ENCODE results near the gene CEP112. TPM values are rescaled to one million over a fixed set of nuclear protein-coding genes. Genes with fewer than 3 reads are reported as not detected.

The CEP112 gene
- total and polyA plus RNA-seq, 2 of the 8 experiments (the other 6 are each of a cell fraction or from before 2014, with no cell fraction given): 0.62 to 3.1 TPM

- H2BK12ac ChIP-seq (ENCODE audit: low read depth, low read length): no peak overlapping the region
- TF ChIP-seq GABPA (IDR thresholded peaks at IDR 0.05; ENCODE audit: borderline replicate concordance, insufficient read depth, low read length) (no peak), SP2 (IDR thresholded peaks at IDR 0.05; ENCODE audit: low read length) (no peak), BCL11A (IDR thresholded peaks at IDR 0.05; ENCODE audit: low read depth in 2 of 2, low read length in 2 of 2) (no peak), CBX8 (IDR thresholded peaks at IDR 0.05; ENCODE audit: borderline replicate concordance, low read depth, low read length) (no peak), SUZ12 (IDR thresholded peaks at IDR 0.05; ENCODE audit: low read length) (no peak), TAF1 (IDR thresholded peaks at IDR 0.05; ENCODE audit: low read depth, low read length) (no peak), SIX5 (IDR thresholded peaks at IDR 0.05; ENCODE audit: low read depth, low read length) (no peak), EZH2 (IDR thresholded peaks at IDR 0.05; ENCODE audit: low read depth, low read length, severe bottlenecking) (no peak), TEAD4 (IDR thresholded peaks at IDR 0.05; ENCODE audit: low read depth, low read length) (no peak), BACH1 (IDR thresholded peaks at IDR 0.05; ENCODE audit: low read length) (no peak), POU5F1 (IDR thresholded peaks at IDR 0.05; ENCODE audit: low read depth, low read length) (no peak), CEBPB (IDR thresholded peaks at IDR 0.05; ENCODE audit: low read depth, low read length) (no peak), MAFK (IDR thresholded peaks at IDR 0.05; ENCODE audit: low read depth, low read length) (no peak), RBBP5 (IDR thresholded peaks at IDR 0.05; ENCODE audit: borderline replicate concordance, low read depth, low read length) (no peak), CBX5 (IDR thresholded peaks at IDR 0.05; ENCODE audit: low read depth, low read length) (no peak), HDAC6 (IDR thresholded peaks at IDR 0.05; ENCODE audit: low read depth, low read length) (no peak), CHD1 (IDR thresholded peaks at IDR 0.05; ENCODE audit: low read depth, low read length) (no peak)
These were observed 361.6 kb downstream of the CEP112 start for GRCh38 chr17:65830356-65830755.

More at GRCh38 chr17:65830356-65830755, 361.6 kb downstream of the CEP112 start:
- no peak overlapping the region for H3K4me2 ChIP-seq (ENCODE audit: insufficient read depth in 1 of 2, low read depth in 2 of 2, low read length in 2 of 2)
- no peak overlapping the region for H2AFZ ChIP-seq (ENCODE audit: low read length)
- no peak overlapping the region for H3K23ac ChIP-seq (ENCODE audit: insufficient read length)
- H2BK20ac ChIP-seq (ENCODE audit: low read length): no peak overlapping the region
- no peak overlapping the region for H2BK5ac ChIP-seq (ENCODE audit: low read depth, low read length)
- no peak overlapping the region for H3K14ac ChIP-seq (ENCODE audit: insufficient read length)
- no peak overlapping the region for H3K56ac ChIP-seq (replicated peaks; ENCODE audit: insufficient read length, low read depth, low read length)
- H2BK15ac ChIP-seq (ENCODE audit: low read length): no peak overlapping the region
- ChIA-PET CTCF (ENCODE audit: partially characterized antibody) (no interaction called here), POLR2A (ENCODE audit: partially characterized antibody) (no interaction called here)
- no peak overlapping the region for H4K91ac ChIP-seq (replicated peaks; ENCODE audit: insufficient read length, low read length)
- H3K79me2 ChIP-seq (ENCODE audit: control insufficient read depth in 1 of 2, insufficient read depth in 2 of 2, low read length in 2 of 2): no peaks in the 10 kb centered on the region
- no peaks in the 10 kb centered on the region for H3K36me3 ChIP-seq (ENCODE audit: control insufficient read depth in 2 of 4, insufficient read depth in 4 of 4, low read length in 3 of 4)
- H3K79me1 ChIP-seq (ENCODE audit: low read depth, low read length): no peaks in the 10 kb centered on the region
- 0 out of 4 replicates have a peak, but pooled peaks cover 0 to 2% of the 10 kb centered on the region in 2 experiments for H3K9me3 ChIP-seq (ENCODE audit: insufficient read depth in 2 of 2, low read depth in 1 of 2, low read length in 1 of 2)
- no peaks in the 10 kb centered on the region for H3K23me2 ChIP-seq (ENCODE audit: low read depth, low read length)
- no peak overlapping the region for H3K18ac ChIP-seq (ENCODE audit: extremely low read depth, low read length)
- FAIRE-seq (no peak), DNase-seq (ENCODE audit: low read depth in 1 of 2, low spot score in 2 of 2) (no peak)
- H2BK120ac ChIP-seq (replicated peaks; ENCODE audit: low read depth, low read length): no peak overlapping the region
- H2AK5ac ChIP-seq (ENCODE audit: low read depth, low read length): no peak overlapping the region
- no peak overlapping the region for H3K9ac ChIP-seq (replicated peaks in 1 of 4; ENCODE audit: extremely low read depth in 1 of 4, low read depth in 3 of 4, low read length in 3 of 4)
- no peaks in the 10 kb centered on the region for H3K27me3 ChIP-seq (replicated peaks in 1 of 4; ENCODE audit: control insufficient read depth in 3 of 4, extremely low read depth in 1 of 4, insufficient read depth in 3 of 4, low read length in 3 of 4)
- 80% methylated on average over 2 of the region's 2 CpGs; no CpG with 5 or more reads in 1 of the 2 experiments for WGBS, 2 experiments (ENCODE audit: extremely low coverage in 1 of 2, insufficient coverage in 1 of 2, insufficient read length in 1 of 2, insufficient replicate concordance in 2 of 2, low coverage in 1 of 2, low lambda C conversion rate in 2 of 2, missing lambda C conversion rate in 1 of 2)
- no peak overlapping the region for H3K27ac ChIP-seq (ENCODE audit: low read depth, low read length)
- H3K4me1 ChIP-seq (replicated peaks in 1 of 4; ENCODE audit: control insufficient read depth in 3 of 4, insufficient read depth in 4 of 4, low read length in 3 of 4): no peaks in the 10 kb centered on the region
- no peak overlapping the region for H3K4ac ChIP-seq (replicated peaks; ENCODE audit: insufficient read length, low read depth, low read length)
- no peak overlapping the region for H3K4me3 ChIP-seq (ENCODE audit: extremely low read depth in 1 of 4, insufficient read depth in 2 of 4, low read depth in 3 of 4, low read length in 4 of 4)
- H4K5ac ChIP-seq (ENCODE audit: insufficient read length, low read depth, low read length): no peak overlapping the region
- H4K8ac ChIP-seq (ENCODE audit: extremely low read depth, insufficient read depth, low read length): no peak overlapping the region
- H4K20me1 ChIP-seq (replicated peaks in 1 of 2; ENCODE audit: control insufficient read depth in 1 of 2, insufficient read depth in 2 of 2, low read length in 2 of 2): no peaks in the 10 kb centered on the region

Measured in H1 (cell line).